Ishikawa (cell line): ENCODE measurements around the gene ROS1.

Experiments
- CEBPB ChIP-seq: IDR thresholded peaks from 2 replicates; pipeline ENCODE4 v1.6.1; 2012
- CREB1 ChIP-seq: IDR thresholded peaks from 2 replicates; pipeline ENCODE4 v1.6.1; 2012; ENCODE audit warnings: low read depth
- EGR1 ChIP-seq: IDR thresholded peaks from 2 replicates; pipeline ENCODE4 v1.6.1; 2012
- EP300 ChIP-seq: IDR thresholded peaks from 2 replicates; pipeline ENCODE4 v1.6.1; 2012; ENCODE audit warnings: borderline replicate concordance
- FOXM1 ChIP-seq: IDR thresholded peaks from 2 replicates; pipeline ENCODE4 v1.6.1; 2012; ENCODE audit warnings: low read depth, borderline replicate concordance
- NFIC ChIP-seq: IDR thresholded peaks from 2 replicates; pipeline ENCODE4 v1.6.1; 2012
- RAD21 ChIP-seq: IDR thresholded peaks from 2 replicates; pipeline ENCODE4 v1.6.1; 2012; ENCODE audit warnings: low read depth
- TAF1 ChIP-seq: IDR thresholded peaks from 2 replicates; pipeline ENCODE4 v1.6.1; 2012; ENCODE audit warnings: low read depth, mild to moderate bottlenecking
- TCF12 ChIP-seq: IDR thresholded peaks from 2 replicates; pipeline ENCODE4 v1.6.1; 2012; ENCODE audit warnings: low read depth
- TEAD4 ChIP-seq: IDR thresholded peaks from 2 replicates; pipeline ENCODE4 v1.6.1; 2012
- YY1 ChIP-seq: IDR thresholded peaks from 2 replicates; pipeline ENCODE4 v1.6.1; 2012; ENCODE audit warnings: low read depth
- ZBTB7A ChIP-seq: IDR thresholded peaks from 2 replicates; pipeline ENCODE4 v1.6.1; 2012; ENCODE audit warnings: low read depth
- TF ChIP-seq, protein P1 (sequence below): IDR thresholded peaks from 2 replicates; pipeline ENCODE4 v1.6.1; 2012
- TF ChIP-seq, protein P2 (sequence below): IDR thresholded peaks from 2 replicates; pipeline ENCODE4 v1.6.1; 2012
- TF ChIP-seq, protein P3 (sequence below): IDR thresholded peaks from 2 replicates; pipeline ENCODE4 v1.6.1; 2012; ENCODE audit warnings: low read depth, mild to moderate bottlenecking

ROS1 gene

DNA sequence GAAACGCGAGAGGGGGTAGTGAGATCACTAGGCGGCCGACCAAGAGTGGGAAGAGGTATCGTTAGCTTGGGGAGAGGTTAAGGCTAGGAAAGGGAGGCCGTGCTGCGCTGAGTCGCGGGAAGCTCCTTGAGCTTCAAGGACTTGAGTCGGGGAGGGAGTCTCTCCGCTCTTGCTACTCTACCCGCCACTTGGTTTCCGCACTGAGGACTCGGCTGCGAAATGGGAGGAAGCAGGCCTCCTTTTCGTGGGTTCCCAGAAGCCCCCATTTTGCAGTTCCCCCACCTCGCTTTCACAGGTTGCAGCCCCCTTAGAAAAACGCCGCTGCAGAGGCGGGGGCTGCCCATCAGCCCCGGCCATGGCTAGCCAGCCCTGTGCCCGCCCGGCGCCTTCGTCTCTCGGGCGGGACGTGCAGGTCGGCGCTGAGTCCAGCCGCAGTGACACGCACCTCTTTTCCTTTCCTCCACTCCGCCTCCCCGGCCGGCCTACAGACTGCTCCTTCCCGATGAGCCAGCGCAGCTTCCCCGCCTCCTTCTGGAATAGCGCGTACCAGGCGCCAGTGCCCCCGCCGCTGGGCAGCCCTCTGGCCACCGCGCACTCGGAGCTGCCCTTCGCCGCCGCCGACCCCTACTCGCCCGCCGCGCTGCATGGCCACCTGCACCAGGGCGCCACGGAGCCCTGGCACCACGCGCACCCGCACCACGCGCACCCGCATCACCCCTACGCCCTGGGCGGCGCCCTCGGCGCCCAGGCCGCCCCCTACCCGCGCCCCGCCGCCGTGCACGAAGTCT is 155.5 kb downstream of the ROS1 start:
- TF ChIP-seq TCF12, result no peak
- TF ChIP-seq CEBPB, result no peak
- no peak for TF ChIP-seq EP300
- TF ChIP-seq ZBTB7A, result no peak
- TF ChIP-seq, protein P1, sequence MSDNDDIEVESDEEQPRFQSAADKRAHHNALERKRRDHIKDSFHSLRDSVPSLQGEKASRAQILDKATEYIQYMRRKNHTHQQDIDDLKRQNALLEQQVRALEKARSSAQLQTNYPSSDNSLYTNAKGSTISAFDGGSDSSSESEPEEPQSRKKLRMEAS, result no peak
- no peak for TF ChIP-seq TEAD4
- no peak for TF ChIP-seq NFIC
- TF ChIP-seq CREB1, result no peak
- TF ChIP-seq, protein P2, sequence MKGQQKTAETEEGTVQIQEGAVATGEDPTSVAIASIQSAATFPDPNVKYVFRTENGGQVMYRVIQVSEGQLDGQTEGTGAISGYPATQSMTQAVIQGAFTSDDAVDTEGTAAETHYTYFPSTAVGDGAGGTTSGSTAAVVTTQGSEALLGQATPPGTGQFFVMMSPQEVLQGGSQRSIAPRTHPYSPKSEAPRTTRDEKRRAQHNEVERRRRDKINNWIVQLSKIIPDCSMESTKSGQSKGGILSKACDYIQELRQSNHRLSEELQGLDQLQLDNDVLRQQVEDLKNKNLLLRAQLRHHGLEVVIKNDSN, result no peak
- TF ChIP-seq EGR1, result no peak
- TF ChIP-seq, protein P3, sequence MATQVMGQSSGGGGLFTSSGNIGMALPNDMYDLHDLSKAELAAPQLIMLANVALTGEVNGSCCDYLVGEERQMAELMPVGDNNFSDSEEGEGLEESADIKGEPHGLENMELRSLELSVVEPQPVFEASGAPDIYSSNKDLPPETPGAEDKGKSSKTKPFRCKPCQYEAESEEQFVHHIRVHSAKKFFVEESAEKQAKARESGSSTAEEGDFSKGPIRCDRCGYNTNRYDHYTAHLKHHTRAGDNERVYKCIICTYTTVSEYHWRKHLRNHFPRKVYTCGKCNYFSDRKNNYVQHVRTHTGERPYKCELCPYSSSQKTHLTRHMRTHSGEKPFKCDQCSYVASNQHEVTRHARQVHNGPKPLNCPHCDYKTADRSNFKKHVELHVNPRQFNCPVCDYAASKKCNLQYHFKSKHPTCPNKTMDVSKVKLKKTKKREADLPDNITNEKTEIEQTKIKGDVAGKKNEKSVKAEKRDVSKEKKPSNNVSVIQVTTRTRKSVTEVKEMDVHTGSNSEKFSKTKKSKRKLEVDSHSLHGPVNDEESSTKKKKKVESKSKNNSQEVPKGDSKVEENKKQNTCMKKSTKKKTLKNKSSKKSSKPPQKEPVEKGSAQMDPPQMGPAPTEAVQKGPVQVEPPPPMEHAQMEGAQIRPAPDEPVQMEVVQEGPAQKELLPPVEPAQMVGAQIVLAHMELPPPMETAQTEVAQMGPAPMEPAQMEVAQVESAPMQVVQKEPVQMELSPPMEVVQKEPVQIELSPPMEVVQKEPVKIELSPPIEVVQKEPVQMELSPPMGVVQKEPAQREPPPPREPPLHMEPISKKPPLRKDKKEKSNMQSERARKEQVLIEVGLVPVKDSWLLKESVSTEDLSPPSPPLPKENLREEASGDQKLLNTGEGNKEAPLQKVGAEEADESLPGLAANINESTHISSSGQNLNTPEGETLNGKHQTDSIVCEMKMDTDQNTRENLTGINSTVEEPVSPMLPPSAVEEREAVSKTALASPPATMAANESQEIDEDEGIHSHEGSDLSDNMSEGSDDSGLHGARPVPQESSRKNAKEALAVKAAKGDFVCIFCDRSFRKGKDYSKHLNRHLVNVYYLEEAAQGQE, result no peak
- TF ChIP-seq RAD21, result no peak
- no peak for TF ChIP-seq TAF1
- no peak for TF ChIP-seq YY1
- TF ChIP-seq FOXM1, result no peak

DNA sequence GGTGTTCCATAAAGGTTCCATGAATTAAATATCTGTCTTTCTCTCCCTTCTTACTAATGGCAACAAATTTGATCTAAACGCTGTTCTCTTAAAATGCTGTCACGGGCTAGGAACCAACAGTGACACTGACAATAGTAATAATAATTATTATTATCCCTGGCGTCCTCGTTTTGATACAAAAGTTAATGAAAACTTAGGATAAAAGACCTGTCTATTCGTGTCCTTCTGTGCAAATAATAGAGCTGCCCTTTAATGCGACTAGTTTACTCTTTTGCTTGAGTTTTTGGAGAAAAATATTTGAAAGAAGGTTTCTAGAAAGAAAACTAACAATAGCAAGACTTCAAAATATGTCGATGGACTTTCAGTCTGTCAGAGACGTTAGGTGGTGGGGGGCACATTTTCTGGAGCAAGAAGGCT is 156.1 kb downstream of the ROS1 start:
- TF ChIP-seq CEBPB (no peak), NFIC (no peak), FOXM1 (no peak), TEAD4 (no peak), TCF12 (no peak), EGR1 (no peak), RAD21 (no peak)
- TF ChIP-seq, protein P3, result no peak
- TF ChIP-seq, protein P2, result no peak

DNA sequence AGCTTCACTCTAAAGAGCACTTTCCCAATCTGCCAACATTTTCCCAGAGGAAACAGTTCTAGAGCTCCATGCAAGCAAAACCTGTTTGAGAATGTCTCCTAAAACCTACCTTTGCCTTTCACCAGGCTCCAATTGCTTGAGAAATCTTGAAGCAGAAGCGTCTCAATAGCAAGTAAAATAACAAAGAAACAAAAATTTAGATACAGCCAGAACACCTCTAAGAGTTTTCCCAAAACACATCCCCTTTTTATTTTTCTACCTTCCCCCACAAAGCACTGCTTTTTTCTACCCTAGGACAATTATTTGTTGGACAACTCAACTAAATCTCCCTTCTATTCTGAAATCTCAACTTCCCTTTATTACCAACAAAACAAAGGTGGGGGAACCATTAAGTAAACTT is 156.8 kb downstream of the ROS1 start:
- TF ChIP-seq YY1 (no peak), ZBTB7A (no peak), CREB1 (no peak), CEBPB (no peak), EP300 (no peak), RAD21 (no peak), NFIC (no peak)
- TF ChIP-seq, protein P1, result no peak
- TF ChIP-seq, protein P2, result no peak

DNA sequence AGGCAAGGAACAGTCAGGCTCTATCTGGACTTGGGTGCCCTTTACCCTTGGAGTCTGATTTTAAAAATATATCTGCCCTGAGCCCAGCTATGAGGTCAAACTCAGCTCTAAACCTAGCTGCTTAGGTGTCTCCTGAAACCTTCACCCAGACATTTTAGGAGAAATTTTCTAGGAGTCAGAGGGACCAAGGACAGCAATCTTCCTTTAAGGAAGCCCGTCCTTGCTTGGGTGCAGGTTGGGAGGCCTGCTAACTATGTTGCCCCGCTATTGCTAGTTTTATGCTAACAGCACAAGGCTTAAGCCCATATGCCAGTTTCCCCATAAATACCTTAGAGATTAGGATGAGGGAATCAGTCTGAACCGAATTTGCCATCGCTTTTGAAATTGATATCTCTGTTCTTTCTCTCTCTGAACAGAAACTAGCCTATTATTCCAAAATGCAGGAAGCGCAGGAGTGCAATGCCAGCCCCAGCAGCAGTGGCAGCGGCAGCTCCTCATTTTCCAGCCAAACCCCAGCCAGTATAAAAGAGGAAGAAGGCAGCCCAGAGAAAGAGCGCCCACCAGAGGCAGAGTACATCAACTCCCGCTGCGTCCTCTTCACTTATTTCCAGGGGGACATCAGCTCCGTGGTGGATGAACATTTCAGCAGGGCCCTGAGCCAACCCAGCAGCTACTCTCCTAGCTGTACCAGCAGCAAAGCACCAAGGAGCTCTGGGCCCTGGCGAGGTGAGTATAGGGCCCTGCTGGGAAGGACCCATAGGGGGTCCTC is 157.8 kb downstream of the ROS1 start:
- TF ChIP-seq, protein P1, result no peak
- TF ChIP-seq RAD21 (peak; percentile 4; the same call in 1 of the 2 replicates), EP300 (no peak)

DNA sequence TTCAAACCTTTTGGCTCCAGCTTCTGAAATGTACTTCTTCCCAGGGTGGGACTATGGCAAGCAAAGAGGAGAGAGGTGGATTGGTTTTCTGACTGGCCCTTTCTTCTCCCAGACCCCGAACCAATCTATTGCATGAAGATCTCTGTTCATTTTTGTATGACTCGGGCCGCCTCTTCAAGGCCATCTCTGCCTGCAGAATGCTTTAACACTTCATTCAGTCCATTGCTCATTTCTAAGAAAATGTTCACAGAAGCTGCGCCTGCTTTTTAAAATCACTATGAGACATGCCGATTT is 158.7 kb downstream of the ROS1 start:
- no peak for TF ChIP-seq TCF12
- no peak for TF ChIP-seq NFIC
- TF ChIP-seq RAD21, result no peak
- TF ChIP-seq EGR1, result no peak
- TF ChIP-seq, protein P2, result no peak
- TF ChIP-seq TAF1, result no peak
- TF ChIP-seq CREB1, result no peak
- no peak for TF ChIP-seq FOXM1
- TF ChIP-seq, protein P1, result no peak
- no peak for TF ChIP-seq EP300
